Activated T-cell treated with anti-CD3 and anti-CD28 coated beads, Interleukin-2, amount 50 U/mL, for 4 hours (primary cell): ENCODE measurements around the gene GLOD5. TPM values are rescaled to one million over a fixed set of nuclear protein-coding genes. Genes with fewer than 3 reads are reported as not detected.

ENCODE experiments used
- ATAC-seq, 2 donors: fragments of 200-7000 bp; cut with Tn5 transposase; one replicate each; pipeline ENCODE4 v1.10.0; 2021
- DNase-seq: peaks from one replicate; pipeline ENCODE4 v3.0.0-alpha.2; 2020
- H3K27me3 Mint-ChIP-seq: one replicate; pipeline ENCODE4 v1.8.0; 2021; ENCODE audit warnings: low read depth, mixed read lengths
- H3K36me3 Mint-ChIP-seq: one replicate; pipeline ENCODE4 v1.8.0; 2022; ENCODE audit warnings: mixed read lengths; ENCODE audit not compliant: insufficient read depth
- H3K4me1 Mint-ChIP-seq: one replicate; pipeline ENCODE4 v1.8.0; 2021; ENCODE audit warnings: low read depth, mixed read lengths
- H3K4me3 Mint-ChIP-seq: one replicate; pipeline ENCODE4 v1.8.0; 2021; ENCODE audit warnings: mild to moderate bottlenecking, moderate library complexity, mixed read lengths
- H3K9me3 Mint-ChIP-seq: one replicate; pipeline ENCODE4 v1.8.0; 2021; ENCODE audit warnings: mixed read lengths
- total RNA-seq, 3 donors: library from RNA; stranded (reverse); gene quantifications; one replicate each; pipeline ENCODE4 v1.2.1, GENCODE V29; 2021

Gene GLOD5
- total RNA-seq, 3 donors from 2014 or later: not detected

DNA sequence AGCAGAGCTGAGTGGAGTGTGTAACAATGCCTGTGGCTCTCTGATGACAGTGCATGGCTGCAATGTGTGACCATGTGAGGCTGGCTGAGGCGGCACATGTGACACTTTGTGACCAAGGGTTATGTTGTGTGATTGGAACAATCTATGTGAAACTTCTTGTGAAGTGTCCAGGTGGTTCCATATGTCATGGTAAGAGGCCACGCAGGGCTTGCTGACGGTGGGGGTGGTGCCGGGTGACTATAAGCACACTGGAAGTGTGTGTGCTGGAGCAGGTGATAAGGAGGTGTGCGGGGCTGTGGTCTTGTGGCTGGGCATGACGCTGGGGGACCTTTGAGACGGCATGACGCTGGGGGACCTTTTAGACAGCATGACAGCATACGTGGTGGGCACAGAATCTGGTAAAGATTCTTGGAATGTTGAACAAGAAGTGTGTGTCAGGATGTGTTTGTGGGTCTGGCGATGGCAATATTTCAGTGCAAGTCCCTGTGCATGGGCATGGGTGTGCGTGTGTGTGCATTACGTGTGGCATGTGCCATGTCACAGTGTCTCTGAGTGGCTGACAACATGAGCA lies 32.9 kb downstream of the GLOD5 start:
- Mint-ChIP-seq H3K4me1 (peaks cover 5% of the 10 kb centered on the region), H3K9me3 (no peaks in the 10 kb centered on the region), H3K36me3 (no peaks in the 10 kb centered on the region), H3K27me3 (no peaks in the 10 kb centered on the region), H3K4me3 (no peak overlapping the region)
- DNase-seq (no peak), ATAC-seq (no peak)

DNA sequence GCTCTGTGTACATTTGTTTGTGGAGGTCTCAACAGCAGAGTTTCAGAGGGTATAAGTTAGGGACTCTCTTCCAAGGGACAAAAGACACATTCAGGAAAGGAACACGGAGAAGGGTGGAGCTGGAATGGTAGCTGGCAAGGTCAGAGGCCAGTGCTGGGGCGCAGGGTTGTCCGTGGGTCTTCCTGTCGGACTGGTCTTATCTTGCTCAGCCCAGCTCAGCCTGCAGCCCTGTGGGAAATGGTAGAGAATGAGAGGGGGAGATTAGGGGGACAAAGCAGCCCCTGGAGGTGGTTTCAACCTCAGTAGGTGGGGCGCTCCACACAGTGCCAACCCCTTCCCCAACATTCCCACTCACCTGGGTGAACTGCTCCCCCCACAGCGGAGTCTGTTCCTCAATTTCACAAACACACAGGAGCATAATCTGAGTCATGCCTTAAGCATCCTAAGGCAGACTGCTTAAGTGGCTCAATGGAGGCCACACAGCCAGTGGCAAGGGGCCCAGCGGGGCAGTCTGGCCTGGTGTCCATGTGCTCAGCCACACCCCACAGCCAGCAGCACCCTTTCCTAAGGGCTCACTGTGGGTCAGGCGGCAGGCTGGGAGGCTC lies 33.5 kb downstream of the GLOD5 start:
- no peaks in the 10 kb centered on the region for H3K9me3 Mint-ChIP-seq
- H3K4me3 Mint-ChIP-seq: no peak overlapping the region

DNA sequence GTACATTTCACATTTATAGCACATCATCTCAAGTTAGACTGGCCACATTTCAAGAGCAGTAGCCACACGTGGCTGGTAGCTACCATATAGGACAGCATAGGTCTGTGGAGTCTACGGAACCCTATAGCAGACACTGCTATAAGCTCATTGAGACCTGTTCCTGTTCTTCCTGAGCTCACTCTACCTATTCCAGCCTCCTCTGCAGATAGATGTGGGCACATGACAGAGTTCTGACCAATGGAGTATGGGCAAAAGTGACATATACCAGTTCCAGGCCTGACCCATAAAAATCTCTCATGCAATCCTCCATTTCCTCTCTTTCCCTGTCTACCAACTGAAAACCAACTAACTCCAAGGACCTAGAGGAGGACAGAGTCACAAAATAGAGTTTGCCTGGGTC lies 36.8 kb downstream of the GLOD5 start:
- H3K4me3 Mint-ChIP-seq: no peak overlapping the region
- no peaks in the 10 kb centered on the region for H3K27me3 Mint-ChIP-seq
- DNase-seq (no peak), ATAC-seq (no peak)
- H3K36me3 Mint-ChIP-seq: no peaks in the 10 kb centered on the region
- no peaks in the 10 kb centered on the region for H3K9me3 Mint-ChIP-seq
- peaks cover 9% of the 10 kb centered on the region for H3K4me1 Mint-ChIP-seq

More for the DNA sequence above, 33.5 kb downstream of the GLOD5 start:
- H3K27me3 Mint-ChIP-seq: no peaks in the 10 kb centered on the region
- ATAC-seq: no peak
- DNase-seq: no peak
- H3K4me1 Mint-ChIP-seq: no peaks in the 10 kb centered on the region
- H3K36me3 Mint-ChIP-seq: no peaks in the 10 kb centered on the region

DNA sequence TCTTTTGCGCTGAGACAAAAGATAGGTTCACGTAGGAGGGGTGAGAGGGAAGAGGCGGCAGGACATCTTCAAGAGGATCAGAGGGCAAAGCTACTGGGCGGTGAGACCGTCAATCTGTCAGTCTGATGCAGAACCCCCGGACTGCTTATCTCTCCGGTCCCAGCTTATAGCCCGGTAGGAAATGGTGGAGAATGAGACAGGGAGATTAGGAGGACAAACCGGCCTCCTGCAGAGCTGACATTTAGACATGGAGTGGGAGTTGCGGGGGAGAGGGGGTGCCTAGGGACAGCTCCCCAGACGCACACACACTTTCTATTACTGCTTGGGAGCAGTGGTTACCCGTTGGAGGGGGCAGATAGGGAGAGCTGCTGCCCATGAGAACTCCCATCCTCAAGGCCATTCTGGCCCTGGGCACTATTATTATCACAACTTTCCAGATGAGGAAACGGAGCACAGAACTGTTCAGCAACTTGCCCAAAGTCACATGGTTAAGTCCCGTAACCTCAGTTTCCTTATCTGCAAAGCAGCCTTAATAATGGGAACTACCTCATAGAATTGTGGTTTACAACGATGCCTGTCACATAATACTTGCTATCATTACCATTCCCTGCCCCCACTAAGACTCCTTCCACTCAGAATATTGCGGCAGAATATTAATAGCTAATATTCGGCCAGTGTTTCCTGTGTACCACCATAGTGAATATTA lies 39.2 kb downstream of the GLOD5 start:
- no peaks in the 10 kb centered on the region for H3K9me3 Mint-ChIP-seq
- peak overlapping the region; percentile 94 for H3K4me3 Mint-ChIP-seq
- no peaks in the 10 kb centered on the region for H3K27me3 Mint-ChIP-seq
- DNase-seq (no peak), ATAC-seq (no peak)
- H3K4me1 Mint-ChIP-seq: peaks cover 10% of the 10 kb centered on the region
- H3K36me3 Mint-ChIP-seq: peaks cover 4% of the 10 kb centered on the region

DNA sequence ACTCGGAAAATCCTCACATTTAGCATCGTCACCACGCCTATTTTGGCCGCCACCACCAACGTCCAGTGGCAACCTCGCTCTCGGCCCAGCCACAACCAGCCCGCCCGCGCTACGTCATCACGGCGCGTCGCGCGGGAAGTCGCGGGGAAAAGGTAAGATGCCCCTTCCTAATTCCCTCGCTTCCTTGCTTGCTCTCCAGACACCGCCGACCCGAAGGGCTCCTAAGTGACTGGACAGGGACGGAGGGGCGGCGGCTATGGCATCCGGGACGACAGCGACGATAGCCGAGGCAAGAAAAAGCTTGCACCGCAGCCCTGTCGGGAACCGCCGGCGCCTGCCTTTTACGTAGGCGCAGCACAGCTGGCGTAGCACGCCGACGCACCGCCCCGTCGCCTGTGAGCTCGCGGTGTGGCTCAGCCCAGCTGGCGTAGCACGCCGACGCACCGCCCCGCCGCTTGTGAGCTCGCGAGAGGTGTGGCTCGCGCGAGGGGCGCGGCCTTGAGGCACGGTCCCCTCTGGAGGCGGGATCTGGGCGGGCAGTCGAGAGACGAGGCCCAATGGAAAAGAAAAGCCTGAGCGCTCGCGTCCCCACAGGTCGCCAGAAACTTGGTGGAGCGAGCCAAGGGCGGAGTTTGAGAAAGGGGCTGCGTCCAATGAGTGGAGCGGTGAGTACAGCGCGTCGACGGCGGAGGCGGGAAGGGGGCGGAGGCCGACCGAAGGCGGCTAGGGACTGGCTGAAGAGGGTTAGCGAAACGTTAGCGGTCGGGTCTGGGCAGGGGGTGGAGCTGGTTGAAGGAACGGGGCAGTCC lies 39.9 kb downstream of the GLOD5 start, which contains the start of gene HDAC6:
HDAC6 (plus strand) TSS at position 788 of the 809 bp plus-strand sequence. CDS start 626 bp downstream, outside the sequence.
- H3K4me1 Mint-ChIP-seq: peaks cover 12% of the 10 kb centered on the region
- DNase-seq: peak; percentile 91
- peak; percentile 86 to 87 for ATAC-seq
- H3K4me3 Mint-ChIP-seq: peak within 1 kb of the TSS; percentile 94
- no peaks in the 10 kb centered on the region for H3K9me3 Mint-ChIP-seq
- H3K27me3 Mint-ChIP-seq: no peaks in the 10 kb centered on the region
- peaks cover 5% of the 10 kb centered on the region for H3K36me3 Mint-ChIP-seq

DNA sequence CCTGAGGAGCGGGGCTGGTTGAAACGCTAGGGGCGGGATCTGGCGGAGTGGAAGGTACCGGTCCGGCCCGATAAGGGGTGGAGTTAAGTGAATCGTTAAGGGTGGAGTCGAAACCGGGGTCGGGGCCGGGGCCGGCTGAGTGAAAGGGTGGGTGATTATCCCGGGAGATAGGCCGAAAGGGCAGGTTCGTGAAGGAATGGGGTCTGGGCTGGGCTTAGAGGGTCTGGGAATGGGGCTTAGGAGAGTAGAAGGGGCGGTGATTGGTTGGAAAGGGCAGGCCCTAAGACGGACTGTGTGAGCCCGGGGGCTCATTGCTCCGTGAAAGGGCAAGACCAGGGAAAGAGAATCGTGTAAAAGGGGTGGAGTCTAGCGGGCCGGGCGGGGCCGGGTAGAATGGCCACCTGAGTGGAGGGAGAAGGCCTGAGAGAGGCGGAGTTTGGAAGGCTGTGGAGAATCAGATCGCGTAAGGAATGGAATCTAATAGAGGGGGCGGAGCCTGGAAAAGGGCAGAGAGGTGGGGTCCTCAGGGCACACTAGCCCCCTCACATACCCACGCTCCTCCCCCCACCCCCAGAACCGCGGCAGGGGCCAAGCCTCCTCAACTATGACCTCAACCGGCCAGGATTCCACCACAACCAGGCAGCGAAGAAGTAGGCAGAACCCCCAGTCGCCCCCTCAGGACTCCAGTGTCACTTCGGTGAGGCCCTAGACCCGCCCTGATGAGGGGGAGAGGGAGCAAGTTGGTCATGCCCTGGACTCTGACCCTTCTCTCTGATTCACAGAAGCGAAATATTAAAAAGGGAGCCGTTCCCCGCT lies 40.8 kb downstream of the GLOD5 start:
- no peaks in the 10 kb centered on the region for H3K9me3 Mint-ChIP-seq
- peaks cover 17% of the 10 kb centered on the region for H3K4me1 Mint-ChIP-seq
- ATAC-seq (peak; percentile 35 to 44), DNase-seq (peak; percentile 33)
- peak overlapping the region; percentile 94 for H3K4me3 Mint-ChIP-seq
- H3K27me3 Mint-ChIP-seq: no peaks in the 10 kb centered on the region
- peaks cover 5% of the 10 kb centered on the region for H3K36me3 Mint-ChIP-seq

DNA sequence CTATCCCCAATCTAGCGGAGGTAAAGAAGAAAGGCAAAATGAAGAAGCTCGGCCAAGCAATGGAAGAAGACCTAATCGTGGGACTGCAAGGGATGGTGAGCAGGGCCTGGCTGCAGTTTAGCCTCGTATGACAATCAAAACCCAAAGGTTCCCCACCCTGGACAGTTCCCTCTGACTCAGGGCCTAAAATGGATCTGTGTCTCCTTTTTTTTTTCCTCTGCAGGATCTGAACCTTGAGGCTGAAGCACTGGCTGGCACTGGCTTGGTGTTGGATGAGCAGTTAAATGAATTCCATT lies 41.3 kb downstream of the GLOD5 start:
- H3K4me1 Mint-ChIP-seq: peaks cover 17% of the 10 kb centered on the region

DNA sequence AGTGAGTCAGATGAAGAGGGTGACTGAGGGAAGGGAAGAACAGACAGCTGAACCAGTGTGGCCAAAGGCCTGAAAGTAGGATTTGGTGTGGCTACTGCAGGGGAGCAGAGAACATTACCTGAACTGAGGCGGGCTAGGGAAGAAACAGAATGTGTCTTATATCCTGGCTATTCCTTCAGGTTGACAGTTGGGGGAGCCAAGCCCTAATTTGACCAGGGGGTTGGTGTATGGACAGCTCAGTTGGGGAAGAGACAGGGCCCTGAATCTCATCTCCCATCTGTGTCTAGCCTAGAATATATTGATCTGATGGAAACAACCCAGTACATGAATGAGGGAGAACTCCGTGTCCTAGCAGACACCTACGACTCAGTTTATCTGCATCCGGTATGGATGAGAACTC lies 44.5 kb downstream of the GLOD5 start:
- no peak overlapping the region for H3K4me3 Mint-ChIP-seq
- H3K9me3 Mint-ChIP-seq: no peaks in the 10 kb centered on the region
- ATAC-seq: no peak
- H3K36me3 Mint-ChIP-seq: peaks cover 5% of the 10 kb centered on the region
- no peak for DNase-seq
- H3K4me1 Mint-ChIP-seq: peaks cover 11% of the 10 kb centered on the region
- no peaks in the 10 kb centered on the region for H3K27me3 Mint-ChIP-seq

More for the DNA sequence above, 41.3 kb downstream of the GLOD5 start:
- H3K9me3 Mint-ChIP-seq: no peaks in the 10 kb centered on the region
- DNase-seq: no peak
- H3K36me3 Mint-ChIP-seq: peaks cover 5% of the 10 kb centered on the region
- ATAC-seq: no peak
- H3K27me3 Mint-ChIP-seq: no peaks in the 10 kb centered on the region
- peak overlapping the region; percentile 94 for H3K4me3 Mint-ChIP-seq

DNA sequence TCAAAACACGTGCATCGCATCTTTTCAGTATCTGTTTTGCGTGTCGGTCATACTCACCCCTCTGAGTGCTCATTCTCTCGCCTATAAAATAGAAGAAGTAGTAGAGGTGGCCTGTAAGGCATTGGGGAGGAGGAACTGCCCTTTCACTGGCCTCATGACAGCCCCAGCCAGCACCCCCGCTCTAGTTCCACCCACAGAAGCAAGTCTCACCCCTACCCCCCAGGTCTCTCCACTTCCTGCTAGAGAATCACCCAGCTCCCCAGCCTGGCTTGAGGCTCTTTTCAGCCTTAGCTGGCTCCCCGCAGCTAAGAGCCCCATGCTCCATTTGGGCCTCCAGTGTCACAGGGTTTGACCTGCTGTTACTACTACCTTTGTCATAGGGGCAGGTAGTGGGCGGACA lies 52.1 kb downstream of the GLOD5 start:
- Mint-ChIP-seq H3K4me1 (no peaks in the 10 kb centered on the region), H3K9me3 (no peaks in the 10 kb centered on the region), H3K27me3 (no peaks in the 10 kb centered on the region), H3K4me3 (no peak overlapping the region), H3K36me3 (peaks cover 13% of the 10 kb centered on the region)
- ATAC-seq (no peak), DNase-seq (no peak)

DNA sequence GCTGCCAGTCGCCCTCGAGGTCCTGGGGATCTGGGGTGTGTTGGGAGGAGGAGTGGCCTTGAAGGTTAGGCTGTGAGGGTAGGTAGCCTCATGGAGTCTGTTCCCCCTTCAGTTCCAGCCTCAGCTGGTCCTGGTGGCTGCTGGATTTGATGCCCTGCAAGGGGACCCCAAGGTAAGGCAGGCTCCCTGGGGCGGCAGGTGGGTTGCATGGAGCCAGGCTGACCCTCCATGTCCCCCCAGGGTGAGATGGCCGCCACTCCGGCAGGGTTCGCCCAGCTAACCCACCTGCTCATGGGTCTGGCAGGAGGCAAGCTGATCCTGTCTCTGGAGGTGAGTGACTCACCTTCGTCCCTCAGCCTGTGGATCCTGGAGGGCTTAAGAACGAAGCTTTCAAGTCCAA lies 53.2 kb downstream of the GLOD5 start:
- Mint-ChIP-seq H3K4me1 (no peaks in the 10 kb centered on the region), H3K27me3 (no peaks in the 10 kb centered on the region), H3K9me3 (no peaks in the 10 kb centered on the region), H3K4me3 (no peak overlapping the region), H3K36me3 (peaks cover 14% of the 10 kb centered on the region)
- DNase-seq (no peak), ATAC-seq (no peak)

DNA sequence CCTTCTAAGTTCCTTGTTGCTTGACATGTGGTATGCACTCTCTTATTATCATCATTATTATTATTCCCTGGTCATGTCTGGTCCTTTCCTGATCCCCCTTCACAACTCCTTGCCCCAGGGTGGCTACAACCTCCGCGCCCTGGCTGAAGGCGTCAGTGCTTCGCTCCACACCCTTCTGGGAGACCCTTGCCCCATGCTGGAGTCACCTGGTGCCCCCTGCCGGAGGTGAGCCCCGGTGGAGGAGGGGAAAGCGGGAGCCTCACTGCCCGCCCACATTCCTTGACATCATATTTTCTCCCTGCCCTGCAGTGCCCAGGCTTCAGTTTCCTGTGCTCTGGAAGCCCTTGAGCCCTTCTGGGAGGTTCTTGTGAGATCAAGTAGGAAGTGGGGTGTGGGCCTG lies 53.7 kb downstream of the GLOD5 start:
- Mint-ChIP-seq H3K4me1 (no peaks in the 10 kb centered on the region), H3K4me3 (no peak overlapping the region), H3K9me3 (no peaks in the 10 kb centered on the region), H3K27me3 (no peaks in the 10 kb centered on the region), H3K36me3 (peaks cover 18% of the 10 kb centered on the region)
- no peak for DNase-seq
- no peak for ATAC-seq

DNA sequence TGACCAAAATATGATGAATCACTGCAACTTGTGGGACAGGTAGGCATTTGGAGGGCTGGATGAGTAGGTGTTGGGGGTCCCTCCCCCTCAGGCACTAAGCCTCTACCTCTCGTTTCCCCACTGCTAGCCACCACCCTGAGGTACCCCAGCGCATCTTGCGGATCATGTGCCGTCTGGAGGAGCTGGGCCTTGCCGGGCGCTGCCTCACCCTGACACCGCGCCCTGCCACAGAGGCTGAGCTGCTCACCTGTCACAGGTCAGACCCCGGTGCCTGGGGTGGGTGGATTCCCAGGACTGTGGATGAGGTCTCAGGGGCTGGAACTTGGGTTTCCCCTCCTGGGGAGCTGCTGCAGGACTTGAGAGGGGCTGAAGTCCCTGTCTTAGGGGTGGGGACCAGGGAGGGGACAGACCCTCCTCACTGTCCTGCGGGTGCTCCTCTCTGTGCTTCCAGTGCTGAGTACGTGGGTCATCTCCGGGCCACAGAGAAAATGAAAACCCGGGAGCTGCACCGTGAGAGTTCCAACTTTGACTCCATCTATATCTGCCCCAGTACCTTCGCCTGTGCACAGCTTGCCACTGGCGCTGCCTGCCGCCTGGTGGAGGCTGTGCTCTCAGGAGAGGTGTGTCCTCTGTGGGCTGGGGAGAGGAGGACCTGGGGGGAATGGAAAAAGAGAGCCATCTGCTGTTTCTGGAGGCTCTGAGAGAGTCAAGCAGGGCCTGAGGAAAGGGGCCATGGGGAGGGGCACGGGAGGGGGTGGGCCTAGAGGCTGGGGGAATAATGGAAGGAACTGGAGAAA lies 54.7 kb downstream of the GLOD5 start:
- Mint-ChIP-seq H3K4me3 (no peak overlapping the region), H3K27me3 (no peaks in the 10 kb centered on the region)
- no peak for ATAC-seq

DNA sequence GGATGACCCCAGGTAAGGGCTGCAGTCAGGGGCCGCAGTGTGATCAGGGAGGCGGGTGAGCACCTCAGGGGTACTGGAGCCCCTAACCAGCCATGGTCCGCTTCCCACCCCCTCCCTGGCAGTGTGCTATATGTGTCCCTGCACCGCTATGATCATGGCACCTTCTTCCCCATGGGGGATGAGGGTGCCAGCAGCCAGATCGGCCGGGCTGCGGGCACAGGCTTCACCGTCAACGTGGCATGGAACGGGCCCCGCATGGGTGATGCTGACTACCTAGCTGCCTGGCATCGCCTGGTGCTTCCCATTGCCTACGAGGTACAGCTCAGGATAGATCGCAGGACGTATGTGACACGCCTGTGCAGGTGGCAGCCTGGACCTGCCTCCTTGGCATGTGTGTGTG lies 56.6 kb downstream of the GLOD5 start:
- H3K27me3 Mint-ChIP-seq: no peaks in the 10 kb centered on the region
- H3K36me3 Mint-ChIP-seq: peaks cover 13% of the 10 kb centered on the region
- no peak for ATAC-seq
- H3K4me1 Mint-ChIP-seq: no peaks in the 10 kb centered on the region
- H3K4me3 Mint-ChIP-seq: no peak overlapping the region
- H3K9me3 Mint-ChIP-seq: no peaks in the 10 kb centered on the region
- no peak for DNase-seq

More for the DNA sequence above, 54.7 kb downstream of the GLOD5 start:
- Mint-ChIP-seq H3K36me3 (peaks cover 17% of the 10 kb centered on the region), H3K4me1 (no peaks in the 10 kb centered on the region), H3K9me3 (no peaks in the 10 kb centered on the region)
- no peak for DNase-seq
